Uterus (tissue), 2 donors: ENCODE results near the gene ASTN2.

Source experiments
- CTCF ChIP-seq, 4 experiments: fragments of 200-600 bp in 2 of 4; fragments of 450-650 bp in 2 of 4; sonication (generic) in 2 of 4; IDR thresholded peaks; one replicate each; pipeline ENCODE4 v1.5.1; 2016 to 2019; ENCODE audit warnings: antibody characterized with exemption in 4 of 4, mild to moderate bottlenecking in 2 of 4, moderate library complexity in 1 of 4
- POLR2A ChIP-seq, 2 donors: fragments of 450-650 bp; IDR thresholded peaks; one replicate each; pipeline ENCODE4 v1.6.1; 2016; ENCODE audit warnings: antibody characterized with exemption in 2 of 2, mild to moderate bottlenecking in 1 of 2, moderate library complexity in 1 of 2

- TF ChIP-seq CTCF (IDR thresholded peaks at IDR 0.05) (no peak), POLR2A (IDR thresholded peaks at IDR 0.05) (no peak)
Observed at GRCh38 chr9:117096138-117096537, 318.7 kb downstream of the ASTN2 start.
